ENCODE results near the gene WNK1. TPM values are rescaled to one million over a fixed set of nuclear protein-coding genes. Genes with fewer than 3 reads are reported as not detected.

WNK1 gene
- total and polyA plus RNA-seq, 2 of the 8 experiments (the other 6 are each of a cell fraction or from before 2014, with no cell fraction given): 88.2 to 157 TPM

DNA sequence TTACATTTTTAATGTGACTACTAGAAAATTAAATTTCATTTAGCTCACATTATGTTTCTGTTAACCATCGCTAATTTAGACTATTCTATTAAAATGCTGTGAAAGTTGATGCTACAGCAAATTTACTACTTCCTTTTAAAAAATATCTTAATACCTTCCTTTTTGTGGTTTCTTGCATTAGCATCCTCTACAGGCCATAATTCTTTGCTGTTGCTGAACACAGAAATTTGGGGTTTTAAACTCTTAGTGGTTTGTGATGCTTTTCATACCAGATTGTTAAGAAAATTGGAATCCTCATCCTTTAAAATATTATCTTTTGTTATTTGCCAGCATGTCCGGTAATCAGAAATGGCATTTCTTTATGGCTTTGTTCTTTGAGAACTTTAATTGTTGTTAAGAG lies 18.1 kb downstream of the WNK1 start:
- H3K27ac ChIP-seq (ENCODE audit: low read depth, low read length): no peak overlapping the region
- H4K8ac ChIP-seq (ENCODE audit: extremely low read depth, insufficient read depth, low read length): no peak overlapping the region
- H3K4me1 ChIP-seq (replicated peaks in 1 of 4; ENCODE audit: control insufficient read depth in 3 of 4, insufficient read depth in 4 of 4, low read length in 3 of 4): no peaks in the 10 kb centered on the region
- no peak overlapping the region for H3K4me3 ChIP-seq (ENCODE audit: extremely low read depth in 1 of 4, insufficient read depth in 2 of 4, low read depth in 3 of 4, low read length in 4 of 4)
- no peak for DNase-seq (ENCODE audit: low read depth in 1 of 2, low spot score in 2 of 2)
- no peak overlapping the region for H3K56ac ChIP-seq (replicated peaks; ENCODE audit: insufficient read length, low read depth, low read length)
- no peak overlapping the region for H3K9ac ChIP-seq (replicated peaks in 1 of 4; ENCODE audit: extremely low read depth in 1 of 4, low read depth in 3 of 4, low read length in 3 of 4)
- H3K27me3 ChIP-seq (replicated peaks in 1 of 4; ENCODE audit: control insufficient read depth in 3 of 4, extremely low read depth in 1 of 4, insufficient read depth in 3 of 4, low read length in 3 of 4): no peaks in the 10 kb centered on the region
- POLR2A ChIA-PET (ENCODE audit: partially characterized antibody): interaction anchor here (0.9 kb wide), 1 partner anchor 19 kb away, joined by 5 read pairs; no protein-coding TSS in a partner anchor
- H2BK15ac ChIP-seq (ENCODE audit: low read length): no peak overlapping the region
- 92% methylated on average over 2 of the region's 2 CpGs; no CpG with 5 or more reads in 1 of the 2 experiments for WGBS, 2 experiments (ENCODE audit: extremely low coverage in 1 of 2, insufficient coverage in 1 of 2, insufficient read length in 1 of 2, insufficient replicate concordance in 2 of 2, low coverage in 1 of 2, low lambda C conversion rate in 2 of 2, missing lambda C conversion rate in 1 of 2)
- no peak overlapping the region for H3K14ac ChIP-seq (ENCODE audit: insufficient read length)
- no peak overlapping the region for H3K23ac ChIP-seq (ENCODE audit: insufficient read length)
- no peak overlapping the region for H4K91ac ChIP-seq (replicated peaks; ENCODE audit: insufficient read length, low read length)
- CTCF ChIA-PET (ENCODE audit: partially characterized antibody): interaction anchor here (1.9 kb wide), 1 partner anchor 16 kb away, joined by 4 read pairs; no protein-coding TSS in a partner anchor
- H4K20me1 ChIP-seq (replicated peaks in 1 of 2; ENCODE audit: control insufficient read depth in 1 of 2, insufficient read depth in 2 of 2, low read length in 2 of 2): peaks cover 4 to 8% of the 10 kb centered on the region in 2 experiments
- no peak overlapping the region for H3K4me2 ChIP-seq (ENCODE audit: insufficient read depth in 1 of 2, low read depth in 2 of 2, low read length in 2 of 2)
- no peak for FAIRE-seq
- H2BK12ac ChIP-seq (ENCODE audit: low read depth, low read length): no peak overlapping the region
- no peaks in the 10 kb centered on the region for H3K36me3 ChIP-seq (ENCODE audit: control insufficient read depth in 2 of 4, insufficient read depth in 4 of 4, low read length in 3 of 4)
- H2AK5ac ChIP-seq (ENCODE audit: low read depth, low read length): no peak overlapping the region
- no peaks in the 10 kb centered on the region for H3K79me1 ChIP-seq (ENCODE audit: low read depth, low read length)
- no peak overlapping the region for H3K18ac ChIP-seq (ENCODE audit: extremely low read depth, low read length)
- no peaks in the 10 kb centered on the region for H3K9me3 ChIP-seq (ENCODE audit: insufficient read depth in 2 of 2, low read depth in 1 of 2, low read length in 1 of 2)
- no peak overlapping the region for H4K5ac ChIP-seq (ENCODE audit: insufficient read length, low read depth, low read length)
- no peak overlapping the region for H2AFZ ChIP-seq (ENCODE audit: low read length)
- no peak overlapping the region for H2BK5ac ChIP-seq (ENCODE audit: low read depth, low read length)
- peaks cover 1% of the 10 kb centered on the region; the same call in 1 of the 2 replicates for H3K23me2 ChIP-seq (ENCODE audit: low read depth, low read length)
- H3K4ac ChIP-seq (replicated peaks; ENCODE audit: insufficient read length, low read depth, low read length): no peak overlapping the region
- peaks cover 0 to 93% of the 10 kb centered on the region in 2 experiments; a peak in 3 of 4 replicates for H3K79me2 ChIP-seq (ENCODE audit: control insufficient read depth in 1 of 2, insufficient read depth in 2 of 2, low read length in 2 of 2)
- no peak overlapping the region for H2BK20ac ChIP-seq (ENCODE audit: low read length)
- H2BK120ac ChIP-seq (replicated peaks; ENCODE audit: low read depth, low read length): no peak overlapping the region
- no peak for TF ChIP-seq BACH1 (IDR thresholded peaks at IDR 0.05; ENCODE audit: low read length)
- TF ChIP-seq, protein P1, sequence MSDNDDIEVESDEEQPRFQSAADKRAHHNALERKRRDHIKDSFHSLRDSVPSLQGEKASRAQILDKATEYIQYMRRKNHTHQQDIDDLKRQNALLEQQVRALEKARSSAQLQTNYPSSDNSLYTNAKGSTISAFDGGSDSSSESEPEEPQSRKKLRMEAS (IDR thresholded peaks at IDR 0.05): no peak

All from H1 (cell line).